ENCODE results near the gene RELA. TPM values are rescaled to one million over a fixed set of nuclear protein-coding genes. Genes with fewer than 3 reads are reported as not detected.

The RELA gene
- total and polyA plus RNA-seq, 8 donors, result 51.3 to 70.6 (median 58.8) TPM

- H3K27me3 ChIP-seq, result no peaks in the 10 kb centered on the region
- H3K4me3 ChIP-seq, result no peak overlapping the region
- no peaks in the 10 kb centered on the region for H3K9me3 ChIP-seq
- TF ChIP-seq CTCF (IDR thresholded peaks at IDR 0.05), result no peak
- intact Hi-C loops (cut with DNase I), result no loop called here
- H3K27ac ChIP-seq, result peak overlapping the region; percentile 97 to 98
- peak in 1 of 4 donors; percentile 32 for DNase-seq
- peaks cover 32 to 67% of the 10 kb centered on the region in 2 donors for H3K4me1 ChIP-seq
- ATAC-seq, result no peak
- H3K36me3 ChIP-seq, result peaks cover 0 to 80% of the 10 kb centered on the region in 2 donors
Measured at GRCh38 chr11:65654375-65655349, 8.1 kb downstream of the RELA start.

GRCh38 chr11:65653229-65654225 is 9.2 kb downstream of the RELA start:
- peak in 2 of 4 donors; percentile 55 to 82 for DNase-seq
- Histone ChIP-seq H3K4me1 (peaks cover 32 to 61% of the 10 kb centered on the region in 2 donors), H3K27ac (peak overlapping the region; percentile 97 to 98), H3K27me3 (no peaks in the 10 kb centered on the region), H3K4me3 (peak overlapping the region; percentile 42 to 55), H3K36me3 (peaks cover 0 to 80% of the 10 kb centered on the region in 2 donors), H3K9me3 (no peaks in the 10 kb centered on the region)
- peak; percentile 15 for ATAC-seq
- intact Hi-C loops (cut with DNase I), result no loop called here
- no peak for TF ChIP-seq CTCF (IDR thresholded peaks at IDR 0.05)

GRCh38 chr11:65652511-65653228 is 10.0 kb downstream of the RELA start:
- H3K36me3 ChIP-seq, result peaks cover 0 to 80% of the 10 kb centered on the region in 2 donors
- DNase-seq, result peak; percentile 94 to 99 (median 96)
- ATAC-seq, result peak; percentile 95
- no peaks in the 10 kb centered on the region for H3K27me3 ChIP-seq
- intact Hi-C loops (cut with DNase I), result no loop called here
- H3K4me3 ChIP-seq, result peak overlapping the region; percentile 42 to 55
- H3K9me3 ChIP-seq, result no peaks in the 10 kb centered on the region
- peaks cover 32 to 54% of the 10 kb centered on the region in 2 donors for H3K4me1 ChIP-seq
- peak overlapping the region; percentile 97 to 98 for H3K27ac ChIP-seq
- TF ChIP-seq CTCF (IDR thresholded peaks at IDR 0.05), result no peak

GRCh38 chr11:65651589-65652510 is 10.9 kb downstream of the RELA start:
- H3K4me3 ChIP-seq, result peak overlapping the region; percentile 42 to 55
- peaks cover 32 to 54% of the 10 kb centered on the region in 2 donors for H3K4me1 ChIP-seq
- peak overlapping the region; percentile 97 to 98 for H3K27ac ChIP-seq
- H3K9me3 ChIP-seq, result no peaks in the 10 kb centered on the region
- ATAC-seq, result peak; percentile 2
- intact Hi-C loops (cut with DNase I), result no loop called here
- peak in 1 of 4 donors; percentile 64 for DNase-seq
- TF ChIP-seq CTCF (IDR thresholded peaks at IDR 0.05), result no peak
- H3K36me3 ChIP-seq, result peaks cover 0 to 80% of the 10 kb centered on the region in 2 donors
- H3K27me3 ChIP-seq, result no peaks in the 10 kb centered on the region

Measured in left lung (tissue), 10 donors.